ENCODE results near the gene ECHDC1. TPM values are rescaled to one million over a fixed set of nuclear protein-coding genes. Genes with fewer than 3 reads are reported as not detected.

The ECHDC1 gene
- total and polyA plus RNA-seq, 4 donors, result 28.8 to 66.2 (median 50.8) TPM

DNA sequence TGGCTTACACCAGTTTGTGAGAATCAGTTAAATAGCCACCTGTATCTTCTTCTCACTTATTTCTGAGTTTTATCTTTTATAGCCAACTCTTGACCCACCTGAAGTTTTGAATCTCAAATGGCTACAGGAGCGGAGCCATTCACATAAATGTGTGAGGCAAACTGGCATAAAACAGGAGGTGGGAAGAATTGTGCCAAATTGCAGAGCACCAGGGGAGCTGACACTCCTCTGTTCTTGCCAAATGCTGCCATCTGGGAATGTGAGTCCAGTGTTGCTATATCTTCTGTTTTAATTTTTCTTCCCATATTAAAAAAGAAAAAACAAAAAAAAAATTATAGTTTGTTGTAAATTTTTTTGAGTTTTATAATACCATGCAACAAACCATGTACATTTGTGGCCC lies 93.8 kb downstream of the ECHDC1 start:
- no peak overlapping the region for H3K9ac ChIP-seq (ENCODE audit: low read depth in 1 of 2, low read length in 2 of 2)
- H3K27me3 ChIP-seq (ENCODE audit: control insufficient read depth in 4 of 4, insufficient read depth in 4 of 4, low read length in 3 of 4), result no peaks in the 10 kb centered on the region
- WGBS, result 98% methylated on average over 1 of the region's 1 CpG
- no peaks in the 10 kb centered on the region for H3K9me3 ChIP-seq (ENCODE audit: control insufficient read depth in 4 of 4, low read length in 3 of 4)
- TF ChIP-seq, protein P1, sequence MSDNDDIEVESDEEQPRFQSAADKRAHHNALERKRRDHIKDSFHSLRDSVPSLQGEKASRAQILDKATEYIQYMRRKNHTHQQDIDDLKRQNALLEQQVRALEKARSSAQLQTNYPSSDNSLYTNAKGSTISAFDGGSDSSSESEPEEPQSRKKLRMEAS (IDR thresholded peaks at IDR 0.05), result no peak
- no peak for DNase-seq (ENCODE audit: low spot score)
- H3K4me3 ChIP-seq (ENCODE audit: low read depth in 1 of 3, low read length in 3 of 3), result no peak overlapping the region
- no peak overlapping the region for H3K27ac ChIP-seq (ENCODE audit: low read depth in 1 of 2, low read length in 2 of 2)
- H3K4me1 ChIP-seq (ENCODE audit: control insufficient read depth in 4 of 4, insufficient read depth in 4 of 4, low read length in 3 of 4), result no peaks in the 10 kb centered on the region
- no peaks in the 10 kb centered on the region for H3K36me3 ChIP-seq (ENCODE audit: control insufficient read depth in 4 of 4, insufficient read depth in 3 of 4, low read depth in 1 of 4, low read length in 3 of 4)

DNA sequence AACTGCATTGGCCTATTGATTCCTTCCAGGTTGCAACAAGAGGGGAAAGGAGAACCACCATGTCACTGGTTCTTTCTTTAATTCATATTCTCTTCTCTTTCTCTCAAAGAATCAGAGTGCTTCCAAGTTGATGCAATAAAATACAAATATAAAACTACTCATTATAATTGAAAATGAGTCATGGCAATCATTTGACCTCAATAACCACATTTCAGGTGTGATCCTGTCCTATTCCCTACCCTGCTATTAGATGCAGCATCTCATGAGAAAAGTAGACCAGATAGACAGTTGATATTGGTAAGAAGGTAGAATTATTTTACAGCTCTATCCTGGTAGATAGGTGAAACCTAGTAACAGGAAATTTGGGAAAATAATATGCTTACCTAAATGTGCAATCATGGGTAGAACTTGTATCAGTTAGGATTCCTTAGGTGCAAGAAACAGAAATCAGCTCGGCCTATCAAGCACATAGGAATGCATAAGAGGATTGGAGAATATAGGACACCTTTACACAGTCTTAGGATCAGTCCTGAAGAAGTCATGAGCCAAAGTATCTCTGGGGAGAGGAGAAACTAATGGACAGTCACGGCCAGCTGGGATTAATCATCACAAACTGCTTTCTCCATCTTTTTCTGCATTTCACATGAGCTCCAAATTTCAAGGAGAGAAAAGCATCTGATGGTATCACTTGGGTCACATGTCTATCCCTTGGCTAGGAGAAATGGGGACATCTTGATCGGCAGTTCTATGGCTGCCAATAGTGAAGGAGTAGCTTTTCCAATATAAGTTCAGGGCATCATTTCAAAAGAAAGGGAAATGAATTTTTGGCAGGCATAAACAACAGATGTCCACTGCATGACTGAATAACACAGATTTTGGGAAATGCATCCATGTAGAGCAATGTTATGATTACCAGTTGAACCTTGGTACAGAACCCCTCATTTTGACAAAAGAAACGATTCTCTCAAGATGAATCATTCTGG lies 96.0 kb downstream of the ECHDC1 start:
- Histone ChIP-seq H3K27me3 (ENCODE audit: control insufficient read depth in 4 of 4, insufficient read depth in 4 of 4, low read length in 3 of 4) (no peaks in the 10 kb centered on the region), H3K4me3 (ENCODE audit: low read depth in 1 of 3, low read length in 3 of 3) (no peak overlapping the region), H3K9ac (ENCODE audit: low read depth in 1 of 2, low read length in 2 of 2) (no peak overlapping the region), H3K36me3 (ENCODE audit: control insufficient read depth in 4 of 4, insufficient read depth in 3 of 4, low read depth in 1 of 4, low read length in 3 of 4) (no peaks in the 10 kb centered on the region), H3K27ac (ENCODE audit: low read depth in 1 of 2, low read length in 2 of 2) (no peak overlapping the region), H3K9me3 (ENCODE audit: control insufficient read depth in 4 of 4, low read length in 3 of 4) (no peaks in the 10 kb centered on the region), H3K4me1 (ENCODE audit: control insufficient read depth in 4 of 4, insufficient read depth in 4 of 4, low read length in 3 of 4) (no peaks in the 10 kb centered on the region)
- WGBS, result 80% methylated on average over 4 of the region's 4 CpGs
- no peak for TF ChIP-seq JUND (IDR thresholded peaks at IDR 0.05)
- no peak for TF ChIP-seq HNF4G (IDR thresholded peaks at IDR 0.05)
- no peak for DNase-seq (ENCODE audit: low spot score)

DNA sequence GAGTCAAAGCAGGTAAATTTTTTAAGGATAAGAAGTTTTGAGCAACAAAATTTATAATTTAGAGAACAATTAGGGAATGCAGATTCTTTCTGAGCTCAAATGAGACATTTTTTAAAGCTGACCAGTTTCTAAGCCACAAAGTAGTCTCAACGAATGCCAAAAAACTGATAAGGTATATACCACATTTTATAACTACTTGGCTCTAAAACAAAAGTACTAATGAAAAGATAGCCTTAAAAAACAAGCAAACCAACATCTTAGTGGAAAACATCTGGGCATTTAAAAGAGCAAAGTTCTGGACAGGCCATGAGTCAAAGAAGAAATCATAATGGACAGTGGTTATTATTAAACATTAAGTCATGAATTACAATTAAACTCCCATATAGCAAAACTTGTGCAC lies 99.9 kb downstream of the ECHDC1 start:
- 89% methylated on average over 1 of the region's 1 CpG for WGBS
- Histone ChIP-seq H3K36me3 (ENCODE audit: control insufficient read depth in 4 of 4, insufficient read depth in 3 of 4, low read depth in 1 of 4, low read length in 3 of 4) (no peaks in the 10 kb centered on the region), H3K27me3 (ENCODE audit: control insufficient read depth in 4 of 4, insufficient read depth in 4 of 4, low read length in 3 of 4) (no peaks in the 10 kb centered on the region), H3K9ac (ENCODE audit: low read depth in 1 of 2, low read length in 2 of 2) (no peak overlapping the region), H3K4me3 (ENCODE audit: low read depth in 1 of 3, low read length in 3 of 3) (no peak overlapping the region), H3K9me3 (ENCODE audit: control insufficient read depth in 4 of 4, low read length in 3 of 4) (no peaks in the 10 kb centered on the region), H3K4me1 (ENCODE audit: control insufficient read depth in 4 of 4, insufficient read depth in 4 of 4, low read length in 3 of 4) (no peaks in the 10 kb centered on the region), H3K27ac (ENCODE audit: low read depth in 1 of 2, low read length in 2 of 2) (no peak overlapping the region)
- DNase-seq (ENCODE audit: low spot score), result no peak
- no peak for TF ChIP-seq JUND (IDR thresholded peaks at IDR 0.05)
- TF ChIP-seq RXRA (IDR thresholded peaks at IDR 0.05), result no peak
- TF ChIP-seq NR2F2 (IDR thresholded peaks at IDR 0.05), result no peak
- TF ChIP-seq HNF4G (IDR thresholded peaks at IDR 0.05), result no peak
- no peak for TF ChIP-seq SP1 (IDR thresholded peaks at IDR 0.05)
- TF ChIP-seq EGR1 (IDR thresholded peaks at IDR 0.05; ENCODE audit: low read depth in 2 of 2), result no peak
- TF ChIP-seq TAF1 (conservative IDR thresholded peaks at IDR 0.05), result no peak
- TF ChIP-seq, protein P2, sequence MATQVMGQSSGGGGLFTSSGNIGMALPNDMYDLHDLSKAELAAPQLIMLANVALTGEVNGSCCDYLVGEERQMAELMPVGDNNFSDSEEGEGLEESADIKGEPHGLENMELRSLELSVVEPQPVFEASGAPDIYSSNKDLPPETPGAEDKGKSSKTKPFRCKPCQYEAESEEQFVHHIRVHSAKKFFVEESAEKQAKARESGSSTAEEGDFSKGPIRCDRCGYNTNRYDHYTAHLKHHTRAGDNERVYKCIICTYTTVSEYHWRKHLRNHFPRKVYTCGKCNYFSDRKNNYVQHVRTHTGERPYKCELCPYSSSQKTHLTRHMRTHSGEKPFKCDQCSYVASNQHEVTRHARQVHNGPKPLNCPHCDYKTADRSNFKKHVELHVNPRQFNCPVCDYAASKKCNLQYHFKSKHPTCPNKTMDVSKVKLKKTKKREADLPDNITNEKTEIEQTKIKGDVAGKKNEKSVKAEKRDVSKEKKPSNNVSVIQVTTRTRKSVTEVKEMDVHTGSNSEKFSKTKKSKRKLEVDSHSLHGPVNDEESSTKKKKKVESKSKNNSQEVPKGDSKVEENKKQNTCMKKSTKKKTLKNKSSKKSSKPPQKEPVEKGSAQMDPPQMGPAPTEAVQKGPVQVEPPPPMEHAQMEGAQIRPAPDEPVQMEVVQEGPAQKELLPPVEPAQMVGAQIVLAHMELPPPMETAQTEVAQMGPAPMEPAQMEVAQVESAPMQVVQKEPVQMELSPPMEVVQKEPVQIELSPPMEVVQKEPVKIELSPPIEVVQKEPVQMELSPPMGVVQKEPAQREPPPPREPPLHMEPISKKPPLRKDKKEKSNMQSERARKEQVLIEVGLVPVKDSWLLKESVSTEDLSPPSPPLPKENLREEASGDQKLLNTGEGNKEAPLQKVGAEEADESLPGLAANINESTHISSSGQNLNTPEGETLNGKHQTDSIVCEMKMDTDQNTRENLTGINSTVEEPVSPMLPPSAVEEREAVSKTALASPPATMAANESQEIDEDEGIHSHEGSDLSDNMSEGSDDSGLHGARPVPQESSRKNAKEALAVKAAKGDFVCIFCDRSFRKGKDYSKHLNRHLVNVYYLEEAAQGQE (IDR thresholded peaks at IDR 0.05), result no peak
- TF ChIP-seq HNF4A (conservative IDR thresholded peaks at IDR 0.05), result no peak
- TF ChIP-seq YY1 (IDR thresholded peaks at IDR 0.05), result no peak
- TF ChIP-seq RAD21 (IDR thresholded peaks at IDR 0.05), result no peak
- no peak for TF ChIP-seq FOXA1 (IDR thresholded peaks at IDR 0.05)

Small RNA genes within 50 kb of the gene (small RNA-seq; reads per million reads assigned to genes)
- gene RNA5SP217, result not detected

Other genes with a start within 250 kb of the ECHDC1 start
- 1 to 10 TPM; 1.4 to 1.6 TPM for gene RSPO3, start 224.9 kb downstream of the ECHDC1 start, total RNA-seq
- gene RSPO3, start 224.9 kb downstream of the ECHDC1 start, polyA plus RNA-seq, result 1 to 10 TPM; 1.6 to 3.5 TPM
- gene RNF146, start 76.7 kb downstream of the ECHDC1 start, total RNA-seq, result 10 to 100 TPM; 18.9 to 32.7 TPM
- 10 to 100 TPM; 11.5 to 12.9 TPM for gene RNF146, start 76.7 kb downstream of the ECHDC1 start, polyA plus RNA-seq
- gene KIAA0408, start 115.8 kb upstream of the ECHDC1 start, total RNA-seq, result under 1 TPM in 1 of 2 donors, not detected in 1; 0.28 TPM
- under 1 TPM in 1 of 2 donors, not detected in 1; 0.07 TPM for gene KIAA0408, start 115.8 kb upstream of the ECHDC1 start, polyA plus RNA-seq
- under 1 TPM; 0.08 to 0.09 TPM for gene C6orf58, start 233.6 kb upstream of the ECHDC1 start, total RNA-seq
- not detected for gene C6orf58, start 233.6 kb upstream of the ECHDC1 start, polyA plus RNA-seq